Osteoblast (primary cell): ENCODE data around the gene C7orf33. TPM values are rescaled to one million over a fixed set of nuclear protein-coding genes. Genes with fewer than 3 reads are reported as not detected.

Source experiments
- DNase-seq: peaks from one replicate; pipeline ENCODE4 v3.0.0; 2011; ENCODE audit warnings: low spot score, mixed read lengths; ENCODE audit not compliant: insufficient read length; ENCODE audit errors: missing footprints
- H2AFZ ChIP-seq: 2 replicates; pipeline ENCODE4 v1.6.0; 2011; ENCODE audit warnings: mild to moderate bottlenecking, low read length
- H3K27ac ChIP-seq: 2 replicates; pipeline ENCODE4 v1.5.1; 2011; ENCODE audit warnings: mild to moderate bottlenecking, low read depth, low read length, moderate library complexity
- H3K27me3 ChIP-seq: 2 replicates; pipeline ENCODE4 v1.6.0; 2012; ENCODE audit warnings: mild to moderate bottlenecking, control low read depth, inconsistent platforms, low read length, moderate library complexity; ENCODE audit not compliant: insufficient read depth
- H3K36me3 ChIP-seq: 2 replicates; pipeline ENCODE4 v1.5.1; 2011; ENCODE audit warnings: mild to moderate bottlenecking, low read length, control low read depth, moderate library complexity; ENCODE audit not compliant: insufficient read depth
- H3K4me1 ChIP-seq: 2 replicates; pipeline ENCODE4 v1.5.1; 2011; ENCODE audit warnings: mild to moderate bottlenecking, low read length, control low read depth, moderate library complexity; ENCODE audit not compliant: insufficient read depth
- H3K4me2 ChIP-seq: 2 replicates; pipeline ENCODE4 v1.6.0; 2011; ENCODE audit warnings: mild to moderate bottlenecking, low read length; ENCODE audit not compliant: insufficient read depth
- H3K4me3 ChIP-seq: fragments of 200-600 bp; sonication (generic); 3 replicates; pipeline ENCODE4 v1.5.1; 2012; ENCODE audit warnings: mild to moderate bottlenecking, low read length, inconsistent platforms; ENCODE audit not compliant: insufficient read depth
- H3K79me2 ChIP-seq: 2 replicates; pipeline ENCODE4 v1.6.0; 2012; ENCODE audit warnings: mild to moderate bottlenecking, low read length, control low read depth, inconsistent platforms; ENCODE audit not compliant: insufficient read depth
- H3K9me3 ChIP-seq: 2 replicates; pipeline ENCODE4 v1.5.1; 2011; ENCODE audit warnings: low read depth, low read length, control low read depth
- H4K20me1 ChIP-seq: 2 replicates; pipeline ENCODE4 v1.6.0; 2012; ENCODE audit warnings: mild to moderate bottlenecking, low read length, control low read depth; ENCODE audit not compliant: insufficient read depth
- CTCF ChIP-seq: IDR thresholded peaks from 2 replicates; pipeline ENCODE4 v1.5.1; 2011; ENCODE audit warnings: mild to moderate bottlenecking, low read depth, low read length, moderate library complexity; ENCODE audit errors: extremely low read depth
- total RNA-seq: library from RNA; depleted of rRNA; stranded (reverse); fragments of >200 nt; gene quantifications from 2 replicates; pipeline ENCODE4 v1.2.3, GENCODE V29; 2012

Gene C7orf33
- total RNA-seq, 1 donor, result not detected

- no peak overlapping the region for H3K27ac ChIP-seq
- no peak overlapping the region for H2AFZ ChIP-seq
- peak overlapping the region; percentile 4 for H3K4me2 ChIP-seq
Observed at GRCh38 chr7:148650232-148650858, 59.8 kb downstream of the C7orf33 start.

GRCh38 chr7:148652773-148653172, 62.2 kb downstream of the C7orf33 start:
- Histone ChIP-seq H3K79me2 (no peaks in the 10 kb centered on the region), H4K20me1 (no peaks in the 10 kb centered on the region), H3K36me3 (no peaks in the 10 kb centered on the region), H3K27ac (no peak overlapping the region), H2AFZ (no peak overlapping the region), H3K9me3 (no peaks in the 10 kb centered on the region), H3K27me3 (no peaks in the 10 kb centered on the region), H3K4me3 (no peak overlapping the region), H3K4me2 (no peak overlapping the region), H3K4me1 (no peaks in the 10 kb centered on the region)
- DNase-seq, result no peak
- no peak for TF ChIP-seq CTCF

More at GRCh38 chr7:148650232-148650858, 59.8 kb downstream of the C7orf33 start:
- Histone ChIP-seq H3K4me1 (no peaks in the 10 kb centered on the region), H3K79me2 (no peaks in the 10 kb centered on the region), H3K27me3 (peaks cover 12% of the 10 kb centered on the region), H3K4me3 (no peak overlapping the region), H4K20me1 (no peaks in the 10 kb centered on the region), H3K9me3 (no peaks in the 10 kb centered on the region), H3K36me3 (no peaks in the 10 kb centered on the region)
- DNase-seq, result no peak
- no peak for TF ChIP-seq CTCF

GRCh38 chr7:148657929-148658328, 67.4 kb downstream of the C7orf33 start:
- H3K27me3 ChIP-seq, result peaks cover 5% of the 10 kb centered on the region
- H4K20me1 ChIP-seq, result no peaks in the 10 kb centered on the region
- H3K9me3 ChIP-seq, result no peaks in the 10 kb centered on the region
- H3K4me1 ChIP-seq, result peaks cover 6% of the 10 kb centered on the region
- no peak overlapping the region for H3K4me2 ChIP-seq
- H3K4me3 ChIP-seq, result no peak overlapping the region
- H3K27ac ChIP-seq, result no peak overlapping the region
- DNase-seq, result no peak
- no peak overlapping the region for H2AFZ ChIP-seq
- no peaks in the 10 kb centered on the region for H3K36me3 ChIP-seq
- H3K79me2 ChIP-seq, result no peaks in the 10 kb centered on the region
- TF ChIP-seq CTCF, result no peak

GRCh38 chr7:148661471-148661870, 70.9 kb downstream of the C7orf33 start:
- no peak overlapping the region for H3K4me3 ChIP-seq
- peaks cover 26% of the 10 kb centered on the region for H3K4me1 ChIP-seq
- H3K27me3 ChIP-seq, result peaks cover 5% of the 10 kb centered on the region
- H3K79me2 ChIP-seq, result no peaks in the 10 kb centered on the region
- no peak overlapping the region for H3K4me2 ChIP-seq
- H2AFZ ChIP-seq, result no peak overlapping the region
- H3K27ac ChIP-seq, result no peak overlapping the region
- H3K36me3 ChIP-seq, result no peaks in the 10 kb centered on the region
- no peak for TF ChIP-seq CTCF
- H4K20me1 ChIP-seq, result no peaks in the 10 kb centered on the region
- DNase-seq, result peak; percentile 0
- no peaks in the 10 kb centered on the region for H3K9me3 ChIP-seq
